ENCODE measurements around the gene STAM.

STAM gene

GRCh38 chr10:17662193-17663138 lies 18.5 kb downstream of the STAM start:
- DNase-seq (ENCODE audit: insufficient read length, low spot score) (no peak), FAIRE-seq (no peak)
- no peak for TF ChIP-seq CTCF (IDR thresholded peaks at IDR 0.05; ENCODE audit: insufficient read depth, missing control alignments)

- FAIRE-seq, result peak; percentile 29
- TF ChIP-seq CTCF (IDR thresholded peaks at IDR 0.05; ENCODE audit: insufficient read depth, missing control alignments), result no peak
- no peak for DNase-seq (ENCODE audit: insufficient read length, low spot score)
Observed at GRCh38 chr10:17663450-17663849, 19.5 kb downstream of the STAM start.

GRCh38 chr10:17665747-17666146 lies 21.8 kb downstream of the STAM start:
- DNase-seq (ENCODE audit: insufficient read length, low spot score) (no peak), FAIRE-seq (no peak)
- no peak for TF ChIP-seq CTCF (IDR thresholded peaks at IDR 0.05; ENCODE audit: insufficient read depth, missing control alignments)

GRCh38 chr10:17668435-17669184 lies 24.7 kb downstream of the STAM start:
- no peak for DNase-seq (ENCODE audit: insufficient read length, low spot score)
- no peak for TF ChIP-seq CTCF (IDR thresholded peaks at IDR 0.05; ENCODE audit: insufficient read depth, missing control alignments)
- peak; percentile 56 for FAIRE-seq

GRCh38 chr10:17669185-17669872 lies 25.4 kb downstream of the STAM start:
- DNase-seq (ENCODE audit: insufficient read length, low spot score) (no peak), FAIRE-seq (no peak)
- no peak for TF ChIP-seq CTCF (IDR thresholded peaks at IDR 0.05; ENCODE audit: insufficient read depth, missing control alignments)

GRCh38 chr10:17671307-17671706 lies 27.4 kb downstream of the STAM start:
- FAIRE-seq, result no peak
- no peak for TF ChIP-seq CTCF (IDR thresholded peaks at IDR 0.05; ENCODE audit: insufficient read depth, missing control alignments)
- no peak for DNase-seq (ENCODE audit: insufficient read length, low spot score)

Data from D721Med (cell line).